Calu3 (cell line): Measurements from ENCODE around the gene ARHGEF4. TPM values are rescaled to one million over a fixed set of nuclear protein-coding genes. Genes with fewer than 3 reads are reported as not detected.

ENCODE experiments used
- BruUV-seq: library from RNA; stranded (reverse); fragments of 400-500 nt; replicated peaks from 2 replicates; lab custom pipeline; 2021; lab: Mats Ljungman, UMichigan
- CTCF ChIA-PET: fragments of 300-600 bp; sonication (Branson Sonifier 250); formaldehyde crosslinking; loops from one replicate; lab custom pipeline; 2022; ENCODE audit warnings: antibody characterized with exemption; lab: Charles Lee
- DNase-seq: peaks from one replicate; pipeline ENCODE4 v3.0.0; 2022
- H3K27ac Mint-ChIP-seq: one replicate; pipeline ENCODE4 v1.8.0; 2022; ENCODE audit warnings: mixed read lengths; ENCODE audit not compliant: unreplicated experiment
- H3K27me3 Mint-ChIP-seq: one replicate; pipeline ENCODE4 v1.8.0; 2022; ENCODE audit warnings: mixed read lengths; ENCODE audit not compliant: unreplicated experiment
- H3K36me3 Mint-ChIP-seq: one replicate; pipeline ENCODE4 v1.8.0; 2022; ENCODE audit warnings: mild to moderate bottlenecking, moderate library complexity, mixed read lengths; ENCODE audit not compliant: insufficient read depth, unreplicated experiment
- H3K4me1 Mint-ChIP-seq: one replicate; pipeline ENCODE4 v1.8.0; 2022; ENCODE audit warnings: mild to moderate bottlenecking, low read depth, mixed read lengths; ENCODE audit not compliant: unreplicated experiment
- H3K4me3 Mint-ChIP-seq: one replicate; pipeline ENCODE4 v1.8.0; 2022; ENCODE audit warnings: mild to moderate bottlenecking, low read depth, moderate library complexity, mixed read lengths; ENCODE audit not compliant: unreplicated experiment
- H3K9me3 Mint-ChIP-seq: one replicate; pipeline ENCODE4 v1.8.0; 2022; ENCODE audit warnings: low read depth, mixed read lengths; ENCODE audit not compliant: unreplicated experiment
- CTCF ChIP-seq: fragments of 200-600 bp; IDR thresholded peaks from one replicate; pipeline ENCODE4 v1.8.0; 2022; ENCODE audit warnings: antibody characterized with exemption; ENCODE audit not compliant: unreplicated experiment
- intact Hi-C: fragments of 100-400 bp; cut with micrococcal nuclease; formaldehyde crosslinking; loops from one replicate; pipeline ENCODE4 v1.10.0; 2022; ENCODE audit not compliant: unreplicated experiment
- total RNA-seq: library from RNA; stranded (reverse); gene quantifications from 2 replicates; pipeline ENCODE4 v1.2.3, GENCODE V29; 2022

Gene ARHGEF4
- total RNA-seq, 1 experiment from 2014 or later: 8.8 TPM

- no peak for TF ChIP-seq CTCF
- BruUV-seq: no TSS peak
- Mint-ChIP-seq H3K4me3 (no peak overlapping the region), H3K9me3 (no peaks in the 10 kb centered on the region), H3K27ac (no peak overlapping the region), H3K36me3 (peaks cover 5% of the 10 kb centered on the region), H3K27me3 (no peaks in the 10 kb centered on the region), H3K4me1 (no peaks in the 10 kb centered on the region)
- intact Hi-C loops: no loop called here
- DNase-seq: no peak
- CTCF ChIA-PET: interaction anchor here (1.3 kb wide), 1 partner anchor 19 kb away, joined by 3 read pairs; no protein-coding TSS in a partner anchor
Measured at GRCh38 chr2:131038258-131039100, 201.8 kb downstream of the ARHGEF4 start.

GRCh38 chr2:131039101-131039440 is 202.4 kb downstream of the ARHGEF4 start:
- BruUV-seq: no TSS peak
- intact Hi-C loops: no loop called here
- H3K27me3 Mint-ChIP-seq: no peaks in the 10 kb centered on the region
- TF ChIP-seq CTCF: no peak
- CTCF ChIA-PET: interaction anchor here (1.3 kb wide), 1 partner anchor 19 kb away, joined by 3 read pairs; no protein-coding TSS in a partner anchor
- no peaks in the 10 kb centered on the region for H3K4me1 Mint-ChIP-seq
- H3K27ac Mint-ChIP-seq: no peak overlapping the region
- DNase-seq: no peak
- H3K4me3 Mint-ChIP-seq: no peak overlapping the region
- H3K9me3 Mint-ChIP-seq: no peaks in the 10 kb centered on the region
- H3K36me3 Mint-ChIP-seq: peaks cover 5% of the 10 kb centered on the region

- Mint-ChIP-seq H3K9me3 (no peaks in the 10 kb centered on the region), H3K4me1 (no peaks in the 10 kb centered on the region)
Measured at GRCh38 chr2:131039535-131039907, 202.8 kb downstream of the ARHGEF4 start.

GRCh38 chr2:131039908-131040660 is 203.4 kb downstream of the ARHGEF4 start:
- Mint-ChIP-seq H3K27me3 (no peaks in the 10 kb centered on the region), H3K36me3 (peaks cover 5% of the 10 kb centered on the region), H3K4me3 (no peak overlapping the region), H3K4me1 (no peaks in the 10 kb centered on the region), H3K27ac (no peak overlapping the region), H3K9me3 (no peaks in the 10 kb centered on the region)
- no peak for TF ChIP-seq CTCF
- BruUV-seq: no TSS peak
- intact Hi-C loops: no loop called here
- DNase-seq: no peak
- CTCF ChIA-PET: no interaction called here

More at GRCh38 chr2:131039535-131039907, 202.8 kb downstream of the ARHGEF4 start:
- Mint-ChIP-seq H3K27me3 (no peaks in the 10 kb centered on the region), H3K36me3 (peaks cover 5% of the 10 kb centered on the region), H3K27ac (no peak overlapping the region), H3K4me3 (no peak overlapping the region)
- CTCF ChIA-PET: no interaction called here
- intact Hi-C loops: no loop called here
- no TSS peak for BruUV-seq
- DNase-seq: no peak
- TF ChIP-seq CTCF: no peak
